Fibroblast of pulmonary artery (primary cell): ENCODE measurements around the gene ZKSCAN1.
A peak's percentile ranks its signal among the peaks of the same experiment; 100 is the strongest.
"Not testable (repeated sequence)": the region's sequence is repeated elsewhere in the genome, so short reads cannot be mapped to it uniquely, and the experiment has no call there.

Experiments used
- DNase-seq: peaks from one replicate; pipeline ENCODE4 v3.0.0-alpha.2; 2010; ENCODE audit warnings: low read depth
- H3K4me3 ChIP-seq: replicated peaks from 2 replicates; pipeline ENCODE4 v1.5.1; 2011; ENCODE audit warnings: low read depth, mild to moderate bottlenecking, control low read depth, low read length, moderate library complexity
- CTCF ChIP-seq: IDR thresholded peaks from 2 replicates; pipeline ENCODE4 v1.5.1; 2011; ENCODE audit warnings: mild to moderate bottlenecking, control low read depth, low read length, inconsistent platforms; ENCODE audit errors: missing control alignments

The ZKSCAN1 gene

DNA sequence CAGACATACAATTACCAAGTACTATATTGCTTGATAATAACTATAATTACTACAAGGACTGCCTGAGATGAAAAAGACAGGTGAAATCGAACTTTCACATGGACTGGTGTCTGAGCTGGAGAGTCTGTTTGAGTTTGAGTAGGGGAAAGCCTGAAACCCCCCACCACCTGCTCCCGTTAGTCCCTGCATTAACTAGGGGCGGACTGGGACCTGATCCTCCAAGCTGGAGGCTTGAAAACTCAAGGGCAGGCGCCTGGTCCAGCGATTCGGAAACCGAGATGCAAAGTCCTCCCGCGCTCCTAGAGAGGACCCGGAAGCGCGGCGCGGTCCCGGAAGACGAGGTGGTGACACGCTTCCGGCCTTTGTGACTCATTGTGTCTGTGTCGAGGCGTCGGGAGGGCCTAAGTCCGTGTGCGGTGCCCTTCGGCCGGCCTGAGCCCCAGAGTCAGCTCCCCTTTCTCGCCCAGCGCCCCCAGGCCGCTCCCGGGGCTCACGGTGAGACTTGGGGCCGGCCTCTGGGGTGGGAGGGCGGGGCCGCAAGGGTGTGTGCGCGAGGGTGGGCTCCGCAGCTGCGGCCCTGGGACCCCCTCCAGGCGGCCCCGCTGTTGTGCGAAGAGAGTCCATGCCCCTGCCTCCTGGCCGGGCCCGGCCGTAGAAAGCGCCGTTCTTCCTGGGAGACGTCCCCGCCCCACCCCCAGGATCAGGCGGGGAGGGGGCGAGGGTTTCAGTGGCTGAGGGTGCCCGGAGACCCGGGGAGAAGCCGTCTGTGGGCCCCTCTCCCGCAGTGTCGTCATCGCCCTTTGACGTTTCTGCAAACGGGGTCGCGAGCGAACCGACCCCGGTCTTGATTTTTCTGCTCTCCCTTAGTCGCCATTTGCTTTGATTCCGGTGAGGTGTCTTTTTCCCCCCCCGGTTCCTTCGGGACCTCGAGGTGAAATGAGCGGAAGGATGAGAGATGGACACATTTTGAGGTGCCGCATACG is at the start of gene ZKSCAN1:
Gene ZKSCAN1, plus strand, starts transcription at position 365 of the 983 bp plus-strand sequence. CDS start 7,911 bp downstream, outside the sequence.
- DNase-seq: peak; percentile 95
- no peak for TF ChIP-seq CTCF
- H3K4me3 ChIP-seq: peak within 1 kb of the TSS; percentile 97

GRCh38 chr7:99969298-99969697 is 46.1 kb upstream of the ZKSCAN1 start:
- TF ChIP-seq CTCF: no peak
- no peak overlapping the region for H3K4me3 ChIP-seq
- DNase-seq: no peak

- not testable (repeated sequence) for DNase-seq, H3K4me3 ChIP-seq
Measured at GRCh38 chr7:99969813-99970212, 45.6 kb upstream of the ZKSCAN1 start.

DNA sequence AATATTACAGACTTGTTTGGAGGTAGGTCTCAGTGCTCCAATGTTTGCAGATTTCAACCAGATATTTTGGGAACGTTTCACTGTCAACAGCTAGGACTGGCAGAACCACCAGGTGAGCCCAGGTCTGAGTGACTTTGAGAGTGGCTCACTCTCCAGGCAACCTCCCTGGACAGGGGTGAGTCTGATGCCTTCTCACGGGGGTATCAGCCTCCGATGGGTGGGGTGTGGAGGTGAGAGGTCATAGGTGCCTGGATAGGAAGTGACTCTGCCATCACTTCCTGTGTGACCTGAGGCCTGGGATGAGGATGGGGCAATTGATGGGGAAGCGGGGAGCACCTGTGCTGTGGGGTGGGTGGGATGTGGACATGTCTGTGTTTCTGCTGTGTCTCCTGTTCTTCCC is 44.2 kb upstream of the ZKSCAN1 start:
- no peak for TF ChIP-seq CTCF
- H3K4me3 ChIP-seq: no peak overlapping the region
- no peak for DNase-seq

GRCh38 chr7:99973817-99974216 is 41.6 kb upstream of the ZKSCAN1 start:
- not testable (repeated sequence) for H3K4me3 ChIP-seq, DNase-seq

DNA sequence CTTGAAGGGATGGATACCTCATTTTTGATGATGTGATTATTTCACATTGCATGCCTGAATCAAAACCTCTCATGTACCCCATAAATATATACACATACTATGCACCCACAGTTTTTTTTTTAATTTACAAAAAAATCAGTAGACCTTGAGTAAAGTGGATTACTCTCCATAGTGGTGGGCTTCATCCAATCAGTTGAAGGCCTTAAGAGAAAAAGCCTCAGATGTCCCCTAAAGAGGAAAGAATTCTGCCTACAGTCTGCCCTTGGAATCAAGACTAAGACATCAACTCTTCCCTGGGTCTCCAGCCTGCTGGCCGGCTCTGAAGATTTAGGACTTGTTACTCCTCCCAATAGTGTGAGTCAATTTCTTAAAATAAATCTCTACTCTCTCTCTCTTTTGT is 40.7 kb upstream of the ZKSCAN1 start:
- TF ChIP-seq CTCF: no peak
- DNase-seq: no peak

GRCh38 chr7:99975782-99976521 is 39.4 kb upstream of the ZKSCAN1 start, which contains the start of gene AZGP1:
Gene AZGP1 (minus strand): TSS chr7:99976031. CDS start chr7:99976020, 11 bp downstream.
- no peak for TF ChIP-seq CTCF
- no peak within 1 kb of the TSS for H3K4me3 ChIP-seq
- no peak for DNase-seq

More for the DNA sequence above, 40.7 kb upstream of the ZKSCAN1 start:
- H3K4me3 ChIP-seq: no peak overlapping the region
